GM23338 (cell line): Measurements from ENCODE around the gene PHF24. TPM values are rescaled to one million over a fixed set of nuclear protein-coding genes. Genes with fewer than 3 reads are reported as not detected.

Experiments
- ATAC-seq: fragments of 200-7000 bp; cut with Tn5 transposase; 3 replicates; pipeline ENCODE4 v1.9.1; 2020
- DNase-seq: peaks from one replicate; pipeline ENCODE4 v3.0.0-alpha.2; 2015; ENCODE audit warnings: low spot score
- H2AFZ ChIP-seq: fragments of 200-600 bp; sonication (generic); 2 replicates; pipeline ENCODE4 v1.8.0; 2016; ENCODE audit warnings: antibody characterized with exemption, mild to moderate bottlenecking, moderate library complexity
- H3F3A ChIP-seq: fragments of 200-600 bp; sonication (generic); replicated peaks from 2 replicates; pipeline ENCODE4 v1.8.0; 2017; ENCODE audit warnings: antibody characterized with exemption, mixed run types, low read depth
- H3K27ac ChIP-seq: fragments of 200-600 bp; sonication (generic); 2 replicates; pipeline ENCODE4 v1.6.1; 2016; ENCODE audit warnings: low read depth
- H3K27me3 ChIP-seq: fragments of 200-600 bp; sonication (generic); 2 replicates; pipeline ENCODE4 v1.8.0; 2016; ENCODE audit warnings: mild to moderate bottlenecking, mixed run types, moderate library complexity; ENCODE audit not compliant: insufficient read depth
- H3K36me3 ChIP-seq: fragments of 200-600 bp; sonication (generic); 2 replicates; pipeline ENCODE4 v1.8.0; 2016; ENCODE audit warnings: mild to moderate bottlenecking; ENCODE audit not compliant: insufficient read depth
- H3K4me1 ChIP-seq: fragments of 200-600 bp; sonication (generic); 2 replicates; pipeline ENCODE4 v1.8.0; 2016; ENCODE audit warnings: mild to moderate bottlenecking, moderate library complexity; ENCODE audit not compliant: insufficient read depth
- H3K4me2 ChIP-seq: fragments of 200-600 bp; sonication (generic); 2 replicates; pipeline ENCODE4 v1.7.1; 2017; ENCODE audit warnings: mixed run types
- H3K4me3 ChIP-seq: fragments of 200-600 bp; sonication (generic); 2 replicates; pipeline ENCODE4 v1.6.1; 2016; ENCODE audit warnings: mixed run types
- H3K79me2 ChIP-seq: fragments of 200-600 bp; sonication (generic); replicated peaks from 2 replicates; pipeline ENCODE4 v1.8.0; 2017; ENCODE audit warnings: mild to moderate bottlenecking; ENCODE audit not compliant: insufficient read depth
- H3K9me2 ChIP-seq: fragments of 200-600 bp; sonication (generic); 2 replicates; pipeline ENCODE4 v1.8.0; 2017; ENCODE audit not compliant: insufficient read depth
- H4K20me1 ChIP-seq: fragments of 200-600 bp; sonication (generic); replicated peaks from 2 replicates; pipeline ENCODE4 v1.8.0; 2017; ENCODE audit warnings: mild to moderate bottlenecking; ENCODE audit not compliant: insufficient read depth
- H3K27ac Mint-ChIP-seq: 2 replicates; pipeline ENCODE4 v1.8.0; 2020; ENCODE audit warnings: inconsistent platforms, mild to moderate bottlenecking, moderate library complexity, mixed read lengths
- H3K27me3 Mint-ChIP-seq: 3 replicates; pipeline ENCODE4 v1.8.0; 2022; ENCODE audit warnings: low read depth, mild to moderate bottlenecking, moderate library complexity, mixed read lengths, inconsistent platforms; ENCODE audit not compliant: insufficient read depth, poor library complexity
- H3K36me3 Mint-ChIP-seq: 3 replicates; pipeline ENCODE4 v1.8.0; 2021; ENCODE audit warnings: low read depth, mild to moderate bottlenecking, inconsistent platforms, moderate library complexity, mixed read lengths
- H3K4me1 Mint-ChIP-seq: 3 replicates; pipeline ENCODE4 v1.8.0; 2020; ENCODE audit warnings: mild to moderate bottlenecking, inconsistent platforms, mixed read lengths
- H3K4me3 Mint-ChIP-seq: 3 replicates; pipeline ENCODE4 v1.8.0; 2021; ENCODE audit warnings: moderate library complexity, mild to moderate bottlenecking, inconsistent platforms, mixed read lengths
- H3K9me3 Mint-ChIP-seq: 3 replicates; pipeline ENCODE4 v1.8.0; 2020; ENCODE audit warnings: moderate library complexity, mild to moderate bottlenecking, inconsistent platforms, mixed read lengths
- CREB1 ChIP-seq: fragments of 250-450 bp; sonication (Bioruptor Pico); IDR thresholded peaks from 2 replicates; pipeline ENCODE4 v1.5.0; 2020; ENCODE audit warnings: low read depth, mild to moderate bottlenecking, moderate library complexity
- EZH2 ChIP-seq: fragments of 200-600 bp; sonication (generic); IDR thresholded peaks from one replicate; pipeline ENCODE4 v1.8.0; 2017; ENCODE audit warnings: antibody characterized with exemption, mild to moderate bottlenecking, low read depth; ENCODE audit not compliant: unreplicated experiment
- EZH2phosphoT487 ChIP-seq: fragments of 200-600 bp; sonication (generic); IDR thresholded peaks from one replicate; pipeline ENCODE4 v1.8.1; 2018; ENCODE audit warnings: antibody characterized with exemption; ENCODE audit not compliant: unreplicated experiment
- JUNB ChIP-seq: IDR thresholded peaks from one replicate; pipeline ENCODE4 v1.6.1; 2016; ENCODE audit warnings: antibody characterized with exemption; ENCODE audit not compliant: unreplicated experiment
- NANOG ChIP-seq: IDR thresholded peaks from 2 replicates; pipeline ENCODE4 v1.6.1; 2016; ENCODE audit warnings: antibody characterized with exemption, borderline replicate concordance
- POLR2AphosphoS5 ChIP-seq: IDR thresholded peaks from 2 replicates; pipeline ENCODE4 v1.6.1; 2016; ENCODE audit warnings: antibody characterized with exemption, low read depth
- REST ChIP-seq: IDR thresholded peaks from one replicate; pipeline ENCODE4 v1.6.1; 2018; ENCODE audit warnings: antibody characterized with exemption; ENCODE audit not compliant: unreplicated experiment
- STAT1 ChIP-seq: IDR thresholded peaks from one replicate; pipeline ENCODE4 v1.6.1; 2016; ENCODE audit warnings: antibody characterized with exemption; ENCODE audit not compliant: unreplicated experiment
- ZNF114 ChIP-seq: fragments of 250-450 bp; sonication (Bioruptor Pico); IDR thresholded peaks from 2 replicates; pipeline ENCODE4 v1.5.0; 2020; ENCODE audit warnings: mild to moderate bottlenecking, moderate library complexity
- ZNF331 ChIP-seq: fragments of 250-450 bp; sonication (Bioruptor Pico); IDR thresholded peaks from 2 replicates; pipeline ENCODE4 v1.5.0; 2020; ENCODE audit warnings: low read depth, mild to moderate bottlenecking, moderate library complexity
- polyA plus RNA-seq: library from polyadenylated mRNA; unstranded; fragments of >200 nt; fragmentation: Nextera tagmentation; extraction: Ambion mirVana; gene quantifications from 2 replicates; pipeline ENCODE4 v1.2.1, GENCODE V29; 2016
- total RNA-seq: library from RNA; depleted of rRNA; stranded (reverse); fragments of >200 nt; shearing (Covaris generic); gene quantifications from 2 replicates; pipeline ENCODE4 v1.2.3, GENCODE V29; 2014
- TF ChIP-seq, protein P1 (sequence below), 2 experiments: fragments of 200-600 bp in 1 of 2; sonication (generic) in 1 of 2; conservative IDR thresholded peaks; 2 replicates each; pipeline versions ENCODE4 v1.5.1 to v1.6.1; 2016 to 2017; ENCODE audit warnings: antibody characterized with exemption in 2 of 2, low read depth in 2 of 2, mild to moderate bottlenecking in 2 of 2, moderate library complexity in 1 of 2
- TF ChIP-seq, protein P2 (sequence below): IDR thresholded peaks from 2 replicates; pipeline ENCODE4 v1.6.1; 2016; ENCODE audit warnings: antibody characterized with exemption
- TF ChIP-seq, protein P3 (sequence below): fragments of 250-450 bp; sonication (Bioruptor Pico); IDR thresholded peaks from 2 replicates; pipeline ENCODE4 v1.5.0; 2020; ENCODE audit warnings: mild to moderate bottlenecking, moderate library complexity

The PHF24 gene
- total and polyA plus RNA-seq, 2 experiments from 2014 or later, result 0.05 to 0.14 TPM

DNA sequence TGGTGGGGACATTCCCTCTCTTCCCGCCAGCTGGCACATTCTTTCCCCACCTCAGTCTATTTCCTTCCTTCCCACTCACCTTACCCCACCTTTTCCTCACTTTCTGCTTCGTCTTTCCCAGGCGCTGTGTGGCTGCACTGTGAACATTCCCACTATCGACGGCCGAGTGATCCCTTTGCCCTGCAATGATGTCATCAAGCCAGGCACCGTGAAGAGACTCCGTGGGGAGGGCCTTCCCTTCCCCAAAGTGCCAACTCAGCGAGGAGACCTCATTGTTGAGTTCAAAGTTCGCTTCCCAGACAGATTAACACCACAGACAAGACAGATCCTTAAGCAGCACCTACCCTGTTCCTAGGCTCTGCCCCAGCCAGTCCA is 38.8 kb downstream of the PHF24 start:
- H3K79me2 ChIP-seq, result peaks cover 5% of the 10 kb centered on the region; the same call in 1 of the 2 replicates
- Mint-ChIP-seq H3K36me3 (peaks cover 47% of the 10 kb centered on the region), H3K27ac (peak overlapping the region; percentile 57; the same call in 1 of the 2 replicates), H3K27me3 (peaks cover 13% of the 10 kb centered on the region), H3K9me3 (no peaks in the 10 kb centered on the region; the same call in 2 of the 3 replicates), H3K4me1 (peaks cover 58% of the 10 kb centered on the region), H3K4me3 (no peak overlapping the region; the same call in 2 of the 3 replicates)
- ATAC-seq, result no peak
- TF ChIP-seq, protein P1, sequence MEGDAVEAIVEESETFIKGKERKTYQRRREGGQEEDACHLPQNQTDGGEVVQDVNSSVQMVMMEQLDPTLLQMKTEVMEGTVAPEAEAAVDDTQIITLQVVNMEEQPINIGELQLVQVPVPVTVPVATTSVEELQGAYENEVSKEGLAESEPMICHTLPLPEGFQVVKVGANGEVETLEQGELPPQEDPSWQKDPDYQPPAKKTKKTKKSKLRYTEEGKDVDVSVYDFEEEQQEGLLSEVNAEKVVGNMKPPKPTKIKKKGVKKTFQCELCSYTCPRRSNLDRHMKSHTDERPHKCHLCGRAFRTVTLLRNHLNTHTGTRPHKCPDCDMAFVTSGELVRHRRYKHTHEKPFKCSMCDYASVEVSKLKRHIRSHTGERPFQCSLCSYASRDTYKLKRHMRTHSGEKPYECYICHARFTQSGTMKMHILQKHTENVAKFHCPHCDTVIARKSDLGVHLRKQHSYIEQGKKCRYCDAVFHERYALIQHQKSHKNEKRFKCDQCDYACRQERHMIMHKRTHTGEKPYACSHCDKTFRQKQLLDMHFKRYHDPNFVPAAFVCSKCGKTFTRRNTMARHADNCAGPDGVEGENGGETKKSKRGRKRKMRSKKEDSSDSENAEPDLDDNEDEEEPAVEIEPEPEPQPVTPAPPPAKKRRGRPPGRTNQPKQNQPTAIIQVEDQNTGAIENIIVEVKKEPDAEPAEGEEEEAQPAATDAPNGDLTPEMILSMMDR (conservative IDR thresholded peaks at IDR 0.05; ENCODE audit: low read depth in 2 of 2), result no peak
- TF ChIP-seq EZH2phosphoT487 (no peak), CREB1 (CRISPR knock-in tag) (no peak), REST (no peak), ZNF114 (CRISPR knock-in tag) (no peak), EZH2 (no peak), POLR2AphosphoS5 (no peak), STAT1 (no peak), JUNB (no peak), ZNF331 (CRISPR knock-in tag) (no peak), NANOG (no peak)
- TF ChIP-seq, protein P2, sequence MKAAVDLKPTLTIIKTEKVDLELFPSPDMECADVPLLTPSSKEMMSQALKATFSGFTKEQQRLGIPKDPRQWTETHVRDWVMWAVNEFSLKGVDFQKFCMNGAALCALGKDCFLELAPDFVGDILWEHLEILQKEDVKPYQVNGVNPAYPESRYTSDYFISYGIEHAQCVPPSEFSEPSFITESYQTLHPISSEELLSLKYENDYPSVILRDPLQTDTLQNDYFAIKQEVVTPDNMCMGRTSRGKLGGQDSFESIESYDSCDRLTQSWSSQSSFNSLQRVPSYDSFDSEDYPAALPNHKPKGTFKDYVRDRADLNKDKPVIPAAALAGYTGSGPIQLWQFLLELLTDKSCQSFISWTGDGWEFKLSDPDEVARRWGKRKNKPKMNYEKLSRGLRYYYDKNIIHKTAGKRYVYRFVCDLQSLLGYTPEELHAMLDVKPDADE, result no peak
- TF ChIP-seq, protein P3, sequence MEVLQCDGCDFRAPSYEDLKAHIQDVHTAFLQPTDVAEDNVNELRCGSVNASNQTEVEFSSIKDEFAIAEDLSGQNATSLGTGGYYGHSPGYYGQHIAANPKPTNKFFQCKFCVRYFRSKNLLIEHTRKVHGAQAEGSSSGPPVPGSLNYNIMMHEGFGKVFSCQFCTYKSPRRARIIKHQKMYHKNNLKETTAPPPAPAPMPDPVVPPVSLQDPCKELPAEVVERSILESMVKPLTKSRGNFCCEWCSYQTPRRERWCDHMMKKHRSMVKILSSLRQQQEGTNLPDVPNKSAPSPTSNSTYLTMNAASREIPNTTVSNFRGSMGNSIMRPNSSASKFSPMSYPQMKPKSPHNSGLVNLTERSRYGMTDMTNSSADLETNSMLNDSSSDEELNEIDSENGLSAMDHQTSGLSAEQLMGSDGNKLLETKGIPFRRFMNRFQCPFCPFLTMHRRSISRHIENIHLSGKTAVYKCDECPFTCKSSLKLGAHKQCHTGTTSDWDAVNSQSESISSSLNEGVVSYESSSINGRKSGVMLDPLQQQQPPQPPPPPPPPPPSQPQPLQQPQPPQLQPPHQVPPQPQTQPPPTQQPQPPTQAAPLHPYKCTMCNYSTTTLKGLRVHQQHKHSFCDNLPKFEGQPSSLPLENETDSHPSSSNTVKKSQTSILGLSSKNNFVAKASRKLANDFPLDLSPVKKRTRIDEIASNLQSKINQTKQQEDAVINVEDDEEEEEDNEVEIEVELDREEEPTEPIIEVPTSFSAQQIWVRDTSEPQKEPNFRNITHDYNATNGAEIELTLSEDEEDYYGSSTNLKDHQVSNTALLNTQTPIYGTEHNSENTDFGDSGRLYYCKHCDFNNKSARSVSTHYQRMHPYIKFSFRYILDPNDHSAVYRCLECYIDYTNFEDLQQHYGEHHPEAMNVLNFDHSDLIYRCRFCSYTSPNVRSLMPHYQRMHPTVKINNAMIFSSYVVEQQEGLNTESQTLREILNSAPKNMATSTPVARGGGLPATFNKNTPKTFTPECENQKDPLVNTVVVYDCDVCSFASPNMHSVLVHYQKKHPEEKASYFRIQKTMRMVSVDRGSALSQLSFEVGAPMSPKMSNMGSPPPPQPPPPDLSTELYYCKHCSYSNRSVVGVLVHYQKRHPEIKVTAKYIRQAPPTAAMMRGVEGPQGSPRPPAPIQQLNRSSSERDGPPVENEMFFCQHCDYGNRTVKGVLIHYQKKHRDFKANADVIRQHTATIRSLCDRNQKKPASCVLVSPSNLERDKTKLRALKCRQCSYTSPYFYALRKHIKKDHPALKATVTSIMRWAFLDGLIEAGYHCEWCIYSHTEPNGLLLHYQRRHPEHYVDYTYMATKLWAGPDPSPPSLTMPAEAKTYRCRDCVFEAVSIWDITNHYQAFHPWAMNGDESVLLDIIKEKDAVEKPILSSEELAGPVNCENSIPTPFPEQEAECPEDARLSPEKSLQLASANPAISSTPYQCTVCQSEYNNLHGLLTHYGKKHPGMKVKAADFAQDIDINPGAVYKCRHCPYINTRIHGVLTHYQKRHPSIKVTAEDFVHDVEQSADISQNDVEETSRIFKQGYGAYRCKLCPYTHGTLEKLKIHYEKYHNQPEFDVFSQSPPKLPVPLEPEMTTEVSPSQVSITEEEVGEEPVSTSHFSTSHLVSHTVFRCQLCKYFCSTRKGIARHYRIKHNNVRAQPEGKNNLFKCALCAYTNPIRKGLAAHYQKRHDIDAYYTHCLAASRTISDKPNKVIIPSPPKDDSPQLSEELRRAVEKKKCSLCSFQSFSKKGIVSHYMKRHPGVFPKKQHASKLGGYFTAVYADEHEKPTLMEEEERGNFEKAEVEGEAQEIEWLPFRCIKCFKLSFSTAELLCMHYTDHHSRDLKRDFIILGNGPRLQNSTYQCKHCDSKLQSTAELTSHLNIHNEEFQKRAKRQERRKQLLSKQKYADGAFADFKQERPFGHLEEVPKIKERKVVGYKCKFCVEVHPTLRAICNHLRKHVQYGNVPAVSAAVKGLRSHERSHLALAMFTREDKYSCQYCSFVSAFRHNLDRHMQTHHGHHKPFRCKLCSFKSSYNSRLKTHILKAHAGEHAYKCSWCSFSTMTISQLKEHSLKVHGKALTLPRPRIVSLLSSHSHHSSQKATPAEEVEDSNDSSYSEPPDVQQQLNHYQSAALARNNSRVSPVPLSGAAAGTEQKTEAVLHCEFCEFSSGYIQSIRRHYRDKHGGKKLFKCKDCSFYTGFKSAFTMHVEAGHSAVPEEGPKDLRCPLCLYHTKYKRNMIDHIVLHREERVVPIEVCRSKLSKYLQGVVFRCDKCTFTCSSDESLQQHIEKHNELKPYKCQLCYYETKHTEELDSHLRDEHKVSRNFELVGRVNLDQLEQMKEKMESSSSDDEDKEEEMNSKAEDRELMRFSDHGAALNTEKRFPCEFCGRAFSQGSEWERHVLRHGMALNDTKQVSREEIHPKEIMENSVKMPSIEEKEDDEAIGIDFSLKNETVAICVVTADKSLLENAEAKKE, result no peak
- H4K20me1 ChIP-seq, result no peaks in the 10 kb centered on the region
- H3K4me3 ChIP-seq, result no peak overlapping the region
- peaks cover 36% of the 10 kb centered on the region for H3K4me1 ChIP-seq
- H3K9me2 ChIP-seq, result 0 out of 2 replicates have a peak, but pooled peaks cover 9% of the 10 kb centered on the region
- no peak for DNase-seq
- no peaks in the 10 kb centered on the region; the same call in 1 of the 2 replicates for H3F3A ChIP-seq
- peaks cover 16% of the 10 kb centered on the region for H3K36me3 ChIP-seq
- no peak overlapping the region for H2AFZ ChIP-seq
- no peak overlapping the region for H3K4me2 ChIP-seq
- no peaks in the 10 kb centered on the region for H3K27me3 ChIP-seq
- no peak overlapping the region for H3K27ac ChIP-seq
